NCI-H2227 (cell line): ENCODE data around the gene NKAIN4.

Experiments
- DNase-seq: peaks from one replicate; lab custom pipeline; 2025; ENCODE audit not compliant: unreplicated experiment; lab: John Stamatoyannopoulos, UW

The NKAIN4 gene

DNA sequence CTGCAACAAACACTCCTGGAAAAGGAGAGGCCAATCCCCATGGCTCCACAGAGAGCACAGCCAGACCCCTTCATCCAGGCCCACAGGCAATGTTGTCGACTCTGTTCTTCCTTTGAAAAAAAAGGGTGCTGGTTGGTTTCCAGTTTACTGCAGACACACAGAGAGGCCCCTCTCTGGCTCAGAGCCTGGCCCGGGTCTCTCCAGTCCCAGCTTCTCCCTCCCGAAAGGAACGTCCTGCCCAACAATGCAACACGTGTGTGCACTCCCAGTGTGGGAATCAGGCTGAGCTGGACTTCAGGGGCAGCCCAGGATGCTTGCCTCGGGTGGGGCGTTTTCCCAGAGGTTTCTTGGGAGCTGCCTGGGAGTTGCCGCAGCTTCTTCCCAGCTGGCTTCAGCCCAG, 4.5 kb upstream of the NKAIN4 start:
- DNase-seq: no peak

DNA sequence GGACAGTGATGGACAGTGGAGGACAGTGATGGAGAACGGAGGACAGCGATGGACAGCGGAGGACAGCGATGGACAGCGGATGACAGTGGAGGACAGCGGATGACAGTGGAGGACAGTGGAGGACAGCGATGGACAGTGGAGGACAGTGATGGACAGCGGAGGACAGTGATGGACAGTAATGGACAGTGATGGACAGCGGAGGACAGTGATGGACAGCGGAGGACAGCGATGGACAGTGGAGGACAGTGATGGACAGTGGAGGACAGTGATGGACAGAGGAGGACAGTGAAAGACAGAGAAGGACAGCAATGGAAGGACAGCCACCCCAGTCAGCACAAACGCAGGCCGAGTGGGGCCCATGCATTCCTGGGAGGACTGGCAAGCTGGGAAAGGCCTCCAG, 3.4 kb upstream of the NKAIN4 start:
- no peak for DNase-seq

DNA sequence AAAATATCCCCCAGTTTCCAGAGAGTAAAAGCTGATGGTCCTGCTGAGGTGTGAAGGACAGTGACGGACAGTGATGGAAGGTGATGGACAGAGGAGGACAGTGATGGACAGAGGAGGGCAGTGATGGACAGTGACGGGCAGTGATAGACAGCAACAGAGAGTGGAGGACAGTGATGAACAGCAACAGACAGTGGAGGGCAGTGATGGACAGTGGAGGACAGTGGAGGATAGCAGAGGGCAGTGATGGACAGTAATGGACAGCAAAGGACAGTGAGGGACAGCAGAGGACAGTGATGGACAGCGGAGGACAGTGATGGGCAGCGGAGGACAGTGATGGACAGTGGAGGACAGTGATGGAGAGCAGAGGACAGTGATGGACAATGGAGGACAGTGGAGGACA, 2.7 kb upstream of the NKAIN4 start:
- DNase-seq: no peak

DNA sequence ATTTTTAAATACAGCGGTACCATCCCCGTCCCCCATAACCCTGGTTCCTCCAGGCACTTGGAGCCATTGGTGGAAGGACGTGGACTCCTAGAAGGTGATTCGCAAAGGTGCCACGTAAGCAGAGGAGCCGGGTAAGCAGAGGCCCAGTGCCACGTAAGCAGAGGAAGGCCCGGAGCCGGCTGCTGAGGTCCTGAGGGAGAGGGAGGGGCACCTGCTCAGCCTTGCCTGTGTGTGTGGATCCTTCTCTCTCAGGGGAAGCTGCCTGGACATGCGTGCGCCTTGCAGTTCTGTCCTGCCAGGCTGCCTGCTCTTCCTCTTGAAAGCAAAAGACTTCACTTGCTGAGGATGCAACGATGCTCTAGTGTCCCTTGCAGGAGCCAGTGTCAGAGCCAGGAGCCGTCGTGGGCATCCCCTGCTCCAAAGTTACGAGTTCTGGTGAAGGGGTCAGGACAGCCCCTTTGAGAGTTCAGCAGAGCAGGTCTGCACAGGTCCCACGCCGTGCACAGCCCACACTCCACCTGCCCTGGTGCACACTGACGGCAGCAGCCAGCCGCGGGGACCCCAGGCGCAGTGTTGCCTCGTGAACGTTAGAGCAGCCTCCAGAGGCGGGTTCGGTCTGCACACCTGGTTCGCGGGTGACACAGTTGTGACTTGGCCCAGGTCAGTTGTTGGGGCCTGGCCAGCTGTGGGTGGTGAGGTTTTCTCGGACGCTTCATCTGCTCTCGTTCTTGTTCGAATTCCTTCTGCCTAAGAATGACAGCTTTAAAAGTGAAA, 1.9 kb upstream of the NKAIN4 start:
- no peak for DNase-seq

DNA sequence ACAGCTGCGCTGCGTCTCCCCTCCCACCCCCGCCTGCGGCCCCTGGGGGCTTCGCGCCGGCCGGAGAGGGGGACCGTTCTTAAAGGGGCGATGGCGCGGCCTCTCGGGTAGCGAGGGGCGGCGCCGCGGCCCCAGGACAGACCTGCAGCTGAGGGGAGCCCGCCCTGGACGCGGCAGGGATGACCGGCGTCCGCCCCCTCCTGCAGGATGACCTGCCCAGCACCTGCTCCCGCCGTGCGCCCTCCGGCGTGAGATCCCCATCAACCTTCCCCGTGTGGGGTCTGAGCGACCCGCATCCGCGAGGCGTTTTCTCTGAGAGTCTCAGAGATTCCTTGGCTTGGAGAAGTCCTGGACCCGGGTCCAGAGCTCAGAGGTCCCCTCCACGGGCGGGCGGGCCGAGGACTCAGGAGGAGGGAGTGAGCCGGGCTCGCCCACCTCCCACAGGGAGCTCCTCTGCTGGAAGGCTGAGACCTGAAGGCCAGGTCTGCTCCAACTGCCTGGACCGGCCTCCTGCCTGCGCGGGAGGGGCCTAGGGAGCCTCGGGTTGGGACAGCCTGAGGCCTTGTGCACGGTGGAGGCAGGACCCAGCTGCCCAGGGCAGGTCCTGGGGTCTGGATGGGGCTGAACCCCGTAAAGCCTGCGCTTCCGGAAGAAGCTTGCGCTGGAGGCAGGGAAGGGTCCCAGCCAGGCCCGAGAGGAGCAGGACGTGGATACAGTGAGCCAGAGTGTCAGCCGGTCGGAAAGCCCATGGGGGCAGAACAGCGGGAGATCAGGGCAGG, 532 bp upstream of the NKAIN4 start:
- DNase-seq: no peak

DNA sequence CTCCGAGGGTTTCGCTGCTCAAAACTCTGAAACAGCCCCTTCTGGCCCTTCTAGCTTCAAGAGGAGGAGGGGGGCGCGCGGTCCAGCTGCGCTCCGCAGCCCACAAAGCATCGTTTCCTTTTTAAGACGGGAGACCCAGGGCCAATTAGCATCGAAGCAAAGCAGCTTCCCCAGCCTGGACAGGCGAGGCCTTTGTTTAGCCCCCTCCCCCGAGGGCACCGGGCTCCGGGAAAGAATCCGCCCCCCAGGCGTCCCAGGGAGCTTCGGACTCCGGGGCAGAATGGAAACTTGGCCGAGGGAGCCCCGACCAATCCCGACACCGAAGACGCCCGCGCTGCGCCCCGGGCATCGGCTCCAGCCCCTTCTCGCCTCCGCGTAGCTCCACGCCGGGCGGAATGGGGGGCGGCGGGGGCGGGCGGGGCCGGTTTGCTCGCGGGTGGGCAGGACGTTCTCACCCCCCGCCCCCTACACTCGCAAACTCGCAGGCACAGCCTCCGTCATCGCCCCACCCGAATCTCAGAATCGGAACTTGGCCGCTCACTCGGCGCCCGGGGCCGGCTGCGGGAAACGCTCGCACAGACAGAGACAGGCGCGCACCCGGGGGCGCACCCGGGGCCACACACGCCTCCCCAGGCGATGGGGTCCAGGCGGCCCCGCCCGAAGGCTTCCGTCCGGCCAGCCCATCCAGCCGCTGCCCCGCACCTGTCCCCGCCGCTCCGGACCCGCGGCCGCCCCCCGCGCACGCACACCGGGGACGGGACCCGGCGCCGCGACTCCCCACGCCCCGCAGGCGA, 628 bp downstream of the NKAIN4 start:
- peak; percentile 42 for DNase-seq

DNA sequence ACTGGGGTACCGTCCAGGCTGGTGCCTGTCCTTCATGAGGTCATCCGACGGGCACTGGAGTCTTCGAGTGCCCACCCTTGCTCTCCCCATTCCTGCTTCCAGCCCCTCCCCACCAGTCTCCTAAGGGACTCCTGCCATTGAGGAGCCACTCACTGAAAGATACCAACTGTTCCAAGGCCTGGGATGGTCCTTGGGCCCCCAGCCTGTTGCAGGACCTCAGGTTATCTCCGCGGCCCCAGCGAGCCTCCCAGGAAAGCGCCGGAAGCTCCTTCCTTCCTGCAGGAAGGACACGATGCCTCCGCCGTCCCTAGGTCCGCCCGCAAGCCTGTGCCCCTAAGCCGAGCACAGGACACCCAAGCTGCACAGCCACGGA, 1.2 kb downstream of the NKAIN4 start:
- DNase-seq: no peak

DNA sequence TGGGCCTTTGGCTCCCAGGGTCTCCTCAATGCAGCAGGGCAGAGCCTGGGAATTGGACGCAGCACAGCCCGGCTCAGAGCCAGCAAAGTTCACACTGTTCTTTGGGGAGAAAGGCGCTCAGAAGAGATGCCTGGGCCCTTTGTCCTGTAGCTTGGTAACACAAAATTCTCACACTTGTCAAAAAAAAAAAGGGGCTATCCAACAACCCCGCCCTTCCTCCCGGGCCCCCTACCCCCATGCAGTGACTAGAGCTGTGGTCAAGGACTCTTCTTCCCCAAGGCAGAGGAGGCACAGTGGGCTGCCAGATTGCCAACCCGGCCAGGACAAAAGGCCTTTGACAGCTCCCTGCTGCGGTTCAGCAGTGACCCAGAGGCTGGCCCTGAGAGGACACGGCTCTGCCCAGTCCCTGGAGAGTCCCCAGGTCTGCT, 2.0 kb downstream of the NKAIN4 start:
- no peak for DNase-seq

- DNase-seq: peak; percentile 17
These were observed 2.9 kb downstream of the NKAIN4 start for GRCh38 chr20:63251350-63251749.

DNA sequence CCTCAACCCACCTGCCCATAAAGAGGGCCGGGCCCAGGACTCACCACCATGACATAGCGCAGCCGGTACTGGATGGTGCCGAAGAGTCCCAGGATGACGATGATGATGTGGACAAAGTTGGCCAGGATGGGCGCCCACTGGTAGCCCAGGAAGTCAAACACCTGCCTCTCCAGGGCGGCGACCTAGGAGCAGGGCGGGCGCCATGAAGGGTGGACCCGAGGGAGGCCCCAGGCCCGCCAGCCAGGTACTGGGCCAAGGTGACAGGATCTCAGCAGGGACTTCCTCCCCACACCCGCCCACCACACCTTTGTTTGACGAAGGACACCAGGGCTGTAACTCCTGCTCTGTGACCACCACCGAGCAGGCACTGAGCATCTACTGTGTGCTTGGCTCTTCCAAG, 4.4 kb downstream of the NKAIN4 start:
- DNase-seq: no peak

- no peak for DNase-seq
These were observed 5.2 kb downstream of the NKAIN4 start for GRCh38 chr20:63248835-63249591.

- no peak for DNase-seq
These were observed 6.5 kb downstream of the NKAIN4 start for GRCh38 chr20:63247671-63248228.

- no peak for DNase-seq
These were observed 7.6 kb downstream of the NKAIN4 start for GRCh38 chr20:63246490-63247288.

- no peak for DNase-seq
These were observed 9.8 kb downstream of the NKAIN4 start for GRCh38 chr20:63244468-63244867.

GRCh38 chr20:63243604-63244247, 10.5 kb downstream of the NKAIN4 start:
- no peak for DNase-seq

DNA sequence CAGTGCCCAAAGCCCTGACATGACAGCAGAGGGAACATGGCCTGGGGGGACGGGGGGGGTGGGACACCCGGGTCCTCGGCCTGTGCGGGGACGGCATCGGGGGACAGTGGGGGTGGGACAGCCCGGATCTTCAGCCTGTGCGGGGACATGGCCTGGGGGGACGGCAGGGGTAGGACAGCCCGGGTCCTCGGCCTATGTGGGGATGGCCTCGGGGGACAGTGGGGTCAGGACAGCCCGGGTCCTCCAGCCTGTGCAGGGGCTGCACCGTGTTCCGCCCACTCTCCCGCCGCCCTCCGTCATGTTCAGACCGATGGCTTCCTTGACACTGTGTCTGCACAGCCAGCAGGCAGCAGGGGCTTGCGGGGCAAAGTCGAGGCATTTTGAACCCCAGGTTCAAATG, 11.5 kb downstream of the NKAIN4 start:
- DNase-seq: no peak

DNA sequence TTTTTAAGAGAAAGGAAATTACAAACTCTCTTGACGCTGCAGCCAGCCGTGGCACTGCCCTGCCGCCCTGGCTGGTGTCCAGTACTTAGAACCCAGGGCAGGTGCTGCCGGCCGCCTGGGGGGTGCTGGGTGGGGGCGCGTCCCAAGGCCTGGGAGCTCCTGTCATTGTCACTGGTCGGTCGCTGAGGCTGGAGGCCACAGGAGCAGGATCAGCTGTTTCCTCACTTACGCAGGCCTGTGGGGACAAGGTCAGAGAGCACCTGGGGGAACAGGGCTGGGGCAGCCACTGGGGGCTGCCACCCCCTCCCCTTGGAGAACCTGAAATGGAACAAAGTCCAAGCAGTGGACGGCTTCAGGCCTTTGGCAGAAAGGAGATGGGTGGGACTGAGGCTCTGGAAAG, 13.0 kb downstream of the NKAIN4 start:
- no peak for DNase-seq

DNA sequence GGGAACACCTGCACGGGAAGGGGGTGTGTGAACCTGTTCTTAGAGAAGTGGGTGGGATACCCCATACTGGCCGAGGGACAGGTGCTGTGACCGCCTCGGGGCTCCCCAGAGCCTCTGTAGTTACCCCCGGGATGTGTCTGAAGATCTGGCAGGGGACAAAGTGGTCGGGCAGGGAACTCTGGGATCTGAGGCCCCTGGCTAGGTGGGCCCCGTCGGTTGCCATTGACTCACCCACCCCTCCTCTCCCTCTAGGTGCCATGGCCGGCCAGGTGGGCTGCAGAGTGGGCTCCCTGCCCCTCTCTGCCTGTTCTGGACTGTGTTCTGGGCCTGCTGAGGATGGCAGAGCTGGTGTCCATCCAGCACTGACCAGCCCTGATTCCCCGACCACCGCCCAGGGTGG, 14.3 kb downstream of the NKAIN4 start:
- DNase-seq: no peak

DNA sequence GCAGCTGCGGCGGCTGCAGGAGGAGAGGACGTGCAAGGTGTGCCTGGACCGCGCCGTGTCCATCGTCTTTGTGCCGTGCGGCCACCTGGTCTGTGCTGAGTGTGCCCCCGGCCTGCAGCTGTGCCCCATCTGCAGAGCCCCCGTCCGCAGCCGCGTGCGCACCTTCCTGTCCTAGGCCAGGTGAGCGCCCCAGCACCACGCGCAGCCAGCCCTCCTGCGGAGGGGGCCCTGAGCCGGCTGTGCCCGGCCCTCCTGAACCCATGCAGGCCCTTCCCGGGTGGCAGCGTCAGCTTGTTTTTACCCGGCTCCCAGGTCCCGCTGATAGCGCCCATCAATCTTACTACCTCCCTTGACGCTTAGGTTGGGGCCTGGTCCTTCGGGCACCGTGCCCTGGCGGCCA, 14.8 kb downstream of the NKAIN4 start:
- DNase-seq: no peak
